GM12878 (cell line): ENCODE measurements around the gene GRK5. TPM values are rescaled to one million over a fixed set of nuclear protein-coding genes. Genes with fewer than 3 reads are reported as not detected.
A peak's percentile ranks its signal among the peaks of the same experiment; 100 is the strongest.

ENCODE experiments used
- ATAC-seq: fragments of 200-7000 bp; cut with Tn5 transposase; 3 replicates; pipeline ENCODE4 v1.9.1; 2020; ENCODE audit warnings: mild to moderate bottlenecking, moderate library complexity
- BruUV-seq: library from RNA; stranded (reverse); fragments of 400-500 nt; replicated peaks from 2 replicates; lab custom pipeline; 2021; lab: Mats Ljungman, UMichigan
- CTCF ChIA-PET: fragments of 300-600 bp; sonication (Branson Sonifier 250); formaldehyde crosslinking; extraction: SDS; loops from one replicate; lab custom pipeline; 2021; ENCODE audit warnings: inconsistent platforms; lab: Yijun Ruan, JAX
- POLR2A ChIA-PET: fragments of 350-600 bp; formaldehyde crosslinking; extraction: SDS; loops from one replicate; lab custom pipeline; 2021; ENCODE audit warnings: inconsistent platforms; lab: Charles Lee
- RAD21 ChIA-PET: fragments of 300-600 bp; sonication (Branson Sonifier 250); formaldehyde crosslinking; loops from one replicate; lab custom pipeline; 2023; ENCODE audit warnings: antibody characterized with exemption; ENCODE audit not compliant: unreplicated experiment; lab: Charles Lee
- SMC1A ChIA-PET: fragments of 300-600 bp; sonication (Branson Sonifier 250); formaldehyde crosslinking; loops from one replicate; lab custom pipeline; 2023; ENCODE audit not compliant: unreplicated experiment, uncharacterized antibody; lab: Charles Lee
- DNase-seq: peaks from one replicate; pipeline ENCODE4 v3.0.0-alpha.2; 2011; ENCODE audit warnings: low read depth, low spot score
- FAIRE-seq: peaks from 3 replicates; lab custom pipeline; 2011; peaks lifted over from hg19 to GRCh38; lab: Jason Lieb, UNC
- H2AFZ ChIP-seq: 2 replicates; pipeline ENCODE4 v1.6.0; 2011; ENCODE audit warnings: low read depth, low read length, control low read depth; ENCODE audit not compliant: control insufficient read depth
- H3K27ac ChIP-seq: 2 replicates; pipeline ENCODE4 v1.5.1; 2011; ENCODE audit warnings: control low read depth; ENCODE audit not compliant: control insufficient read depth, insufficient read depth
- H3K27me3 ChIP-seq, 2 experiments: replicated peaks in 1 of 2; 2 replicates each; pipeline versions ENCODE4 v1.6.0 to v1.6.1; 2011; ENCODE audit warnings: low read length in 1 of 2; ENCODE audit not compliant: control insufficient read depth in 2 of 2, insufficient read depth in 2 of 2
- H3K36me3 ChIP-seq, 2 experiments: 2 replicates each; pipeline ENCODE4 v1.5.1; 2011; ENCODE audit warnings: low read length in 1 of 2; ENCODE audit not compliant: control insufficient read depth in 2 of 2, insufficient read depth in 2 of 2
- H3K4me1 ChIP-seq: 2 replicates; pipeline ENCODE4 v1.6.1; 2011; ENCODE audit warnings: mild to moderate bottlenecking, low read length, moderate library complexity, mixed read lengths; ENCODE audit not compliant: control insufficient read depth, insufficient read depth
- H3K4me2 ChIP-seq: 2 replicates; pipeline ENCODE4 v1.6.0; 2011; ENCODE audit warnings: control low read depth; ENCODE audit not compliant: control insufficient read depth, insufficient read depth
- H3K4me3 ChIP-seq: fragments of 200-600 bp; sonication (generic); 2 replicates; pipeline ENCODE4 v1.5.1; 2016
- H3K79me2 ChIP-seq: 2 replicates; pipeline ENCODE4 v1.6.0; 2011; ENCODE audit warnings: low read length; ENCODE audit not compliant: control insufficient read depth, insufficient read depth
- H3K9ac ChIP-seq: 2 replicates; pipeline ENCODE4 v1.8.0; 2011; ENCODE audit warnings: low read length, control low read depth, mixed read lengths; ENCODE audit not compliant: control insufficient read depth, insufficient read depth
- H3K9me3 ChIP-seq: replicated peaks from 3 replicates; pipeline ENCODE4 v1.5.1; 2011; ENCODE audit warnings: mild to moderate bottlenecking, low read length; ENCODE audit not compliant: control insufficient read depth, insufficient read depth
- H4K20me1 ChIP-seq: 2 replicates; pipeline ENCODE4 v1.6.0; 2011; ENCODE audit not compliant: control insufficient read depth, insufficient read depth
- CBX5 ChIP-seq: sonication (generic); IDR thresholded peaks from 2 replicates; pipeline ENCODE4 v1.6.1; 2016; ENCODE audit warnings: low read depth, moderate library complexity, mild to moderate bottlenecking, inconsistent platforms
- ESRRA ChIP-seq: IDR thresholded peaks from 2 replicates; pipeline ENCODE4 v1.6.1; 2012; ENCODE audit warnings: mild to moderate bottlenecking, low read length, improper control_type of control experiment
- EZH2 ChIP-seq: IDR thresholded peaks from 2 replicates; pipeline ENCODE4 v1.6.1; 2012; ENCODE audit warnings: low read depth, mild to moderate bottlenecking, control low read depth, inconsistent platforms, low read length, borderline replicate concordance; ENCODE audit not compliant: control insufficient read depth
- GATAD2B ChIP-seq: fragments of 450-650 bp; conservative IDR thresholded peaks from 2 replicates; pipeline ENCODE4 v1.6.1; 2017; ENCODE audit warnings: low read depth, mild to moderate bottlenecking, moderate library complexity
- HDAC2 ChIP-seq: fragments of 200-600 bp; sonication (generic); IDR thresholded peaks from 2 replicates; pipeline ENCODE4 v1.6.1; 2017
- HDAC6 ChIP-seq: fragments of 200-600 bp; sonication (generic); IDR thresholded peaks from one replicate; pipeline ENCODE4 v1.8.0; 2017; ENCODE audit warnings: antibody characterized with exemption; ENCODE audit not compliant: unreplicated experiment
- MXI1 ChIP-seq: fragments of 150-350 bp; IDR thresholded peaks from 2 replicates; pipeline ENCODE4 v1.6.1; 2011; ENCODE audit warnings: low read depth, mild to moderate bottlenecking, inconsistent platforms, low read length, improper control_type of control experiment
- RAD21 ChIP-seq: IDR thresholded peaks from 2 replicates; pipeline ENCODE4 v1.6.1; 2011; ENCODE audit warnings: mild to moderate bottlenecking, low read depth, low read length, moderate library complexity; ENCODE audit not compliant: insufficient read depth
- RCOR1 ChIP-seq: conservative IDR thresholded peaks from 2 replicates; pipeline ENCODE4 v1.6.1; 2012; ENCODE audit warnings: low read depth, low read length, improper control_type of control experiment
- TCF12 ChIP-seq: IDR thresholded peaks from 2 replicates; pipeline ENCODE4 v1.6.1; 2011; ENCODE audit warnings: low read depth, mild to moderate bottlenecking, low read length
- ZSCAN29 ChIP-seq: fragments of 450-650 bp; IDR thresholded peaks from 2 replicates; pipeline ENCODE4 v1.6.1; 2017; ENCODE audit warnings: mild to moderate bottlenecking, moderate library complexity
- WGBS: methylation state at CpG from one replicate; pipeline ENCODE4 v1.1.6; 2016; ENCODE audit warnings: low lambda C conversion rate; ENCODE audit not compliant: insufficient replicate concordance, insufficient coverage; ENCODE audit errors: missing lambda C conversion rate; 5-methylcytosine and 5-hydroxymethylcytosine counted together
- in situ Hi-C: fragments of 300-500 bp; cut with MboI; formaldehyde crosslinking; loops from 9 replicates; pipeline ENCODE4 v1.14.3; 2018; ENCODE audit warnings: mixed read lengths
- intact Hi-C: fragments of 100-400 bp; cut with micrococcal nuclease; formaldehyde crosslinking; loops from one replicate; pipeline ENCODE4 v1.14.2; 2022; ENCODE audit not compliant: unreplicated experiment
- polyA plus RNA-seq, 11 experiments: library from polyadenylated mRNA; depleted of rRNA in 4 of 11; unstranded in 6 of 11; stranded (reverse) in 5 of 11; fragments of >200 nt; fragmentation: Nextera tagmentation in 4 of 11; fragmentation: Illumina TruSeq in 1 of 11; extraction: Ambion mirVana in 4 of 11; extraction: Trizol in 1 of 11; gene quantifications; 1 replicate in 1 of 11; 2 replicates in 10 of 11; pipeline versions ENCODE4 v1.2.1 to v1.2.3, GENCODE V29; 2011 to 2016; ENCODE audit warnings: inconsistent platforms in 2 of 11, missing spikeins in 2 of 11, low read depth in 1 of 11
- total RNA-seq, 4 experiments: library from RNA; depleted of rRNA in 3 of 4; stranded (reverse); fragments of >200 nt in 3 of 4; fragmentation: Illumina TruSeq in 1 of 4; extraction: Trizol in 1 of 4; gene quantifications; 2 replicates each; pipeline versions ENCODE4 v1.2.1 to v1.2.3, GENCODE V29; 2013 to 2021
- TF ChIP-seq, protein P1 (sequence below): IDR thresholded peaks from 2 replicates; pipeline ENCODE4 v1.6.1; 2011; ENCODE audit warnings: borderline replicate concordance, low read depth, mild to moderate bottlenecking, moderate library complexity, low read length; ENCODE audit not compliant: insufficient read depth, poor library complexity, severe bottlenecking
- TF ChIP-seq, protein P2 (sequence below), 3 experiments: IDR thresholded peaks in 2 of 3; conservative IDR thresholded peaks in 1 of 3; 2 replicates each; pipeline ENCODE4 v1.5.1; 2011; ENCODE audit warnings: low read depth in 3 of 3, low read length in 3 of 3, mild to moderate bottlenecking in 3 of 3, control low read depth in 2 of 3, moderate library complexity in 2 of 3, inconsistent platforms in 1 of 3, mixed read lengths in 1 of 3; ENCODE audit not compliant: control insufficient read depth in 2 of 3, insufficient read depth in 1 of 3; ENCODE audit errors: extremely low read depth in 1 of 3
- TF ChIP-seq, protein P3 (sequence below): IDR thresholded peaks from 2 replicates; pipeline ENCODE4 v1.6.1; 2012; ENCODE audit warnings: low read depth, low read length, improper control_type of control experiment

The GRK5 gene
- total and polyA plus RNA-seq, 10 of the 15 experiments (the other 5 are each of a cell fraction or from before 2014, with no cell fraction given): 0.11 to 22.1 (median 10.0) TPM

DNA sequence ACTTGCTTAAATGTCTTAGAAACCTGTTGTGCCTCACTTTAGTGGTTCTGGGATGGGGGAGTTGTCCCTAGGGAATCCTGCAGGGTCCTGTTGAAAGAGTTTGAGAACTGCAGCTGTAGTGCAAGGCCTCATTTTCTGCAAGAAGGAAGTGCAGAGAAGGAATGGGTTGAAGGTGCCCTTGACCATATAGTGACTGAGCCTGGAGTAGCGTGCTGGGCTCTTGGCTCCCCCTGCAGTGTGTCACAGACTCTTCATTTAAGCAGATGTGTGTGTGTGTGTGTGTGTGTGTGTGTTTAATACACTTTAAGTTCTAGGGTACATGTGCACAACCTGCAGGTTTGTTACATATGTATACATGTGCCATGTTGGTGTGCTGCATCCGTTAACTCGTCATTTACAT lies 92.2 kb downstream of the GRK5 start:
- BruUV-seq: no TSS peak
- ChIA-PET SMC1A (interaction anchor here (1.7 kb wide), 1 partner anchor 10 kb away, joined by 3 read pairs; no protein-coding TSS in a partner anchor), POLR2A (no interaction called here), RAD21 (no interaction called here), CTCF (no interaction called here)
- intact Hi-C loops: no loop called here
- TF ChIP-seq ESRRA: no peak
- TF ChIP-seq TCF12: no peak
- TF ChIP-seq MXI1: no peak
- TF ChIP-seq, protein P1, sequence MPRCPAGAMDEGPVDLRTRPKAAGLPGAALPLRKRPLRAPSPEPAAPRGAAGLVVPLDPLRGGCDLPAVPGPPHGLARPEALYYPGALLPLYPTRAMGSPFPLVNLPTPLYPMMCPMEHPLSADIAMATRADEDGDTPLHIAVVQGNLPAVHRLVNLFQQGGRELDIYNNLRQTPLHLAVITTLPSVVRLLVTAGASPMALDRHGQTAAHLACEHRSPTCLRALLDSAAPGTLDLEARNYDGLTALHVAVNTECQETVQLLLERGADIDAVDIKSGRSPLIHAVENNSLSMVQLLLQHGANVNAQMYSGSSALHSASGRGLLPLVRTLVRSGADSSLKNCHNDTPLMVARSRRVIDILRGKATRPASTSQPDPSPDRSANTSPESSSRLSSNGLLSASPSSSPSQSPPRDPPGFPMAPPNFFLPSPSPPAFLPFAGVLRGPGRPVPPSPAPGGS: no peak
- TF ChIP-seq RCOR1: no peak
- TF ChIP-seq CBX5: no peak
- TF ChIP-seq ZSCAN29: no peak
- TF ChIP-seq EZH2: no peak
- TF ChIP-seq, protein P2, sequence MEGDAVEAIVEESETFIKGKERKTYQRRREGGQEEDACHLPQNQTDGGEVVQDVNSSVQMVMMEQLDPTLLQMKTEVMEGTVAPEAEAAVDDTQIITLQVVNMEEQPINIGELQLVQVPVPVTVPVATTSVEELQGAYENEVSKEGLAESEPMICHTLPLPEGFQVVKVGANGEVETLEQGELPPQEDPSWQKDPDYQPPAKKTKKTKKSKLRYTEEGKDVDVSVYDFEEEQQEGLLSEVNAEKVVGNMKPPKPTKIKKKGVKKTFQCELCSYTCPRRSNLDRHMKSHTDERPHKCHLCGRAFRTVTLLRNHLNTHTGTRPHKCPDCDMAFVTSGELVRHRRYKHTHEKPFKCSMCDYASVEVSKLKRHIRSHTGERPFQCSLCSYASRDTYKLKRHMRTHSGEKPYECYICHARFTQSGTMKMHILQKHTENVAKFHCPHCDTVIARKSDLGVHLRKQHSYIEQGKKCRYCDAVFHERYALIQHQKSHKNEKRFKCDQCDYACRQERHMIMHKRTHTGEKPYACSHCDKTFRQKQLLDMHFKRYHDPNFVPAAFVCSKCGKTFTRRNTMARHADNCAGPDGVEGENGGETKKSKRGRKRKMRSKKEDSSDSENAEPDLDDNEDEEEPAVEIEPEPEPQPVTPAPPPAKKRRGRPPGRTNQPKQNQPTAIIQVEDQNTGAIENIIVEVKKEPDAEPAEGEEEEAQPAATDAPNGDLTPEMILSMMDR (IDR thresholded peaks at IDR 0.05 in 2 of 3, conservative IDR thresholded peaks at IDR 0.05 in 1 of 3; ENCODE audit: control insufficient read depth in 2 of 3, extremely low read depth in 1 of 3, insufficient read depth in 1 of 3, low read depth in 3 of 3, low read length in 3 of 3): peak in 2 of 3 experiments; percentile 8 to 21; a peak in 2 of 6 replicates
- no peak for TF ChIP-seq HDAC2
- no peak for TF ChIP-seq HDAC6
- TF ChIP-seq RAD21: peak; percentile 49
- no peak for TF ChIP-seq GATAD2B
- TF ChIP-seq, protein P3, sequence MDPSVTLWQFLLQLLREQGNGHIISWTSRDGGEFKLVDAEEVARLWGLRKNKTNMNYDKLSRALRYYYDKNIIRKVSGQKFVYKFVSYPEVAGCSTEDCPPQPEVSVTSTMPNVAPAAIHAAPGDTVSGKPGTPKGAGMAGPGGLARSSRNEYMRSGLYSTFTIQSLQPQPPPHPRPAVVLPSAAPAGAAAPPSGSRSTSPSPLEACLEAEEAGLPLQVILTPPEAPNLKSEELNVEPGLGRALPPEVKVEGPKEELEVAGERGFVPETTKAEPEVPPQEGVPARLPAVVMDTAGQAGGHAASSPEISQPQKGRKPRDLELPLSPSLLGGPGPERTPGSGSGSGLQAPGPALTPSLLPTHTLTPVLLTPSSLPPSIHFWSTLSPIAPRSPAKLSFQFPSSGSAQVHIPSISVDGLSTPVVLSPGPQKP: no peak
- WGBS: 95% methylated on average over 3 of the region's 3 CpGs
- no peaks in the 10 kb centered on the region for H3K27me3 ChIP-seq
- H3K9me3 ChIP-seq: no peaks in the 10 kb centered on the region; the same call in 1 of the 3 replicates
- H3K9ac ChIP-seq: no peak overlapping the region
- H2AFZ ChIP-seq: no peak overlapping the region
- DNase-seq (no peak), ATAC-seq (peak; percentile 60), FAIRE-seq (no peak)
- no peaks in the 10 kb centered on the region for H3K36me3 ChIP-seq
- no peaks in the 10 kb centered on the region for H4K20me1 ChIP-seq
- H3K27ac ChIP-seq: no peak overlapping the region
- no peak overlapping the region for H3K4me3 ChIP-seq
- in situ Hi-C loops: no loop called here
- peaks cover 3% of the 10 kb centered on the region for H3K79me2 ChIP-seq
- peaks cover 18% of the 10 kb centered on the region for H3K4me1 ChIP-seq
- no peak overlapping the region for H3K4me2 ChIP-seq
